Urothelium cell line (cell line): Measurements from ENCODE around the gene BAIAP2.

Experiments used
- DNase-seq: peaks from one replicate; pipeline ENCODE4 v3.0.0; 2011; ENCODE audit warnings: low spot score, mixed read lengths
- FAIRE-seq: peaks from 2 replicates; lab custom pipeline; 2011; peaks lifted over from hg19 to GRCh38; lab: Jason Lieb, UNC

BAIAP2 gene

DNA sequence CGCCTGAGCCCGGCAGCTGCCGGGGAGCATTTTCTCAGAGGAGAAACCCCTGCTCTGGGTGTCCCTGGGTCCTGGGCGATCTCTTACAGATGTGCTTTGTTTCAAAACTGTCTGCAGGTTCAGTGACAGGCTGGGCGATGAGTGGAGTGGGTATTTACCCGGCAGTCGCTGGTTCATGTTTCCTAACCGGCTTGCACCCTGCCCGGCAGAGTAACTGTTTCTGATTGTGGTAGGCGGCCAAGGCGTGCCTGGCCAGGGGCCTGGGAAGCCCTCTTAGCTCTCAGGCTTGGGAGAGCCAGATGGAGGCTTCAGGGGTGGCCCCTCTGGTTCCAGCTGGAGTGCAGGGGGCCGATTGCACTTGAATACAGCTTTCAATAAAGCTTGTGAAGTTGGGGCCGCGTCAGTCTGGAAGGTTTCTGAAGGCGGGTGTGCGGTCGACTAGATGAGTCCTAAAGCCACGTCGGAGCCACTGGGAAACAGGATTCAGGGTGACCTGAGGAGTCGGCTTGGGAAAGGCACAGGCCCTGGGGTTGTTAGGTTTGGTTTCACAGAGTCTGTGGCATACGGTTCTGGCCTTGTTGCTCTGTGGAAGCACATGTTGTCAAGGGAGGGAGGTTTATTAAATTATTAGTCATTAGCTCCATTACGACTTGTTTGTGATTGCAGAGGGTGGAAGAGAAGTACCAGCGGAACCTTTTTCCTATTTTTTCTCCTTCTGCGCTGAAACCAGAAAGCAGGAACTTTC, 1.4 kb downstream of the BAIAP2 start:
- FAIRE-seq, result no peak
- DNase-seq, result no peak

DNA sequence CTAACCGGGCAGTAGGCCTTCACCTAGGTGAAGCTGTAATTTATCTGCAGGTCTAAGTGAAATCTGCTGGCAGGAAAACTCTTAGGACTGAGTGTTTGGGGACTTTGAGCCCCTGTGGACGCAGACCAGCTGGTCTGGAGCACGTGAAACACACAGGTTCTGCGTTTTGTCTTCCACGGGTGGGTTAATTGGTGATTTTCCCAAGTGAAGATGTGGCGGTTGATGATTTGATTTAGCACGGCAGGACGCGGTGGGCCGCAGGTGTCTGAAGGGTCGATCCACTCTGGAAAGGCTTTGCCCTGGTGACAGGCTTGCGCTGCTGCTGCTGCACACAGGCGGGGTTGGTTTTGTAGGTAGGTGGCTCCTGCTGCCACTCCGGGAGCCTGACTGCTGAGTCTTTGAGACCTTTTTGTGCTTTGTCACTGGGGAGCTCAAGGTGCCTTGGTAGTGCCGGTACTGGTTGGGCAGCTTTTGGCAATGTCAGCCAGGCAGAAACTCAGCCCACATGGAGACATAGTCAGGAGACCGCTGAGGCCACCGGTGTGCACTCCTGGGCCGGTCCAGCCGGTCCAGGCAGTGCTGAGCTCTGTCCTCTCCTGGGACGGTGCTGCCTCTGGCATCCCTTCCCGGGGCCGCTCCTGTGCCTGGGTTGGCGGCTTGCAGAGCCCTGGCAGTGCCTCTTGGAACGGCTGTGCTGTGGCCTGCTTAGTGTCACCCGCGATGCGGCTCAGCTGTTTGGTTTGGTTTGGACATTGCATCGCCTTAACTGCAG, 2.3 kb downstream of the BAIAP2 start:
- DNase-seq (no peak), FAIRE-seq (no peak)

DNA sequence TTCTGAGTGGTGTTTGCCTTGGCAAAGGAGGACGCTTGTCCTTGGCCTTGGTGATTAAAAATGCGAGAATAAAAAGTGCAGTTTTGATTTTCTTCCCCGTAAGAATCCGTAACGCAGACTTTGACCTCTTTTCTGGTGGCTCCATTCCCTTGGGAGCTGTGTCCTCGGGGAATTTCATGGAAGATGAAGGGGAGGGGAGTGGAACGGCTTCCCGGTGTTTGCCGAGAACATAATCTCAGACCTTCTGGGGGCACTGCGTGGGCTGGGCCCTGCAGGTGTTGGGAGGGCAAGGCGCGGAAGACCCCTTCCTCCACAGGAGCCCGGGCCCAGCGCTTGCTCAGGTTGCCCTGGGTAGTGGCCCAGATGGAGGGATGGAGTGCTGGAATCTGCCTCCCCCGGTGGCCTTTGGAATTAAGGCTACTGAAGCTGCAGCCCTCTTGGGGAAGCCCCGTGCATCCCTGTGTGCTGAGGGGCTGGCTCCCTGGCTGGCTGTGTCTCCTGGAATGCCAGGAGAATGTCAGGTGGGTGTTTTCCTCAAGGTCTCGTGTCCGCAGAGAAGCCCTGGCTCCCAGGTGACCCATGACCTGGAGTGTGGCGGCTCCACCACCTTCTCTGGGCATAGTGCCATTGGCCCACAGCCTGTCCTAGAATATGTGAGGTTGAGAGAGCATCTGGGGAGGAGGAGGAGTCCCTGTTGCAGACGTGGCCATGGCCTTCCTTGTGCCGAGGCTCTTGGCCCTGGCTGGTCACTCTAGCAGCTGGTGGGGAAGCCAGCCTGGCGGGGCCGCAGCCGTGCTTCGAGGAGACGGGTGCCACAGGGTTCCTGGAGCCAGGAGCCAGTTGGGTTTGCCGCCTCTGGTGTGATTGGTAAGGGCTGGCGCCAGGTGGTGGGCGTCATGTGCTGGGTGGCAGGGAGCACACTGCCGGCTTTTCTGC, 3.1 kb downstream of the BAIAP2 start:
- no peak for DNase-seq

DNA sequence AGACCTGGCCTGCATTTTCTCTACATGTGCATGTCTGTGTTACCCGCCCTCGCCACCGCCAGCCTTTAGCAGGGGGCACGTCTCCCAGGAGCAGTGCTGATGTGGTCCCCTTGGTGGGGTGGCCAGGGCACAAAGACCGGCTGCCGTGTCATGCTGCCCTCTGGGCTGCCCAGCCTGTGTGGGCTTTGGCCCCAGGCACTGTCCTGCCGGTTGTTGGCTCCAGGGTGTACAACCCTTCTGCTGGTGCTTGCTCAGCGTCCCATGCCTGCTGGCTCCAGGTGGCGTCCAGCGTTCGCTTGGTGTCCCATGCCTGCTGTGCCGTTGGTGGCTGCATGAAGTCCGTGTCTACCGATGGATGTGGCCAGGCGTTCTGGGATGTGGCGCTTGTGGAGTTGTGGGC, 4.1 kb downstream of the BAIAP2 start:
- FAIRE-seq, result peak; percentile 91
- DNase-seq, result no peak

More for the DNA sequence above, 3.1 kb downstream of the BAIAP2 start:
- no peak for FAIRE-seq

DNA sequence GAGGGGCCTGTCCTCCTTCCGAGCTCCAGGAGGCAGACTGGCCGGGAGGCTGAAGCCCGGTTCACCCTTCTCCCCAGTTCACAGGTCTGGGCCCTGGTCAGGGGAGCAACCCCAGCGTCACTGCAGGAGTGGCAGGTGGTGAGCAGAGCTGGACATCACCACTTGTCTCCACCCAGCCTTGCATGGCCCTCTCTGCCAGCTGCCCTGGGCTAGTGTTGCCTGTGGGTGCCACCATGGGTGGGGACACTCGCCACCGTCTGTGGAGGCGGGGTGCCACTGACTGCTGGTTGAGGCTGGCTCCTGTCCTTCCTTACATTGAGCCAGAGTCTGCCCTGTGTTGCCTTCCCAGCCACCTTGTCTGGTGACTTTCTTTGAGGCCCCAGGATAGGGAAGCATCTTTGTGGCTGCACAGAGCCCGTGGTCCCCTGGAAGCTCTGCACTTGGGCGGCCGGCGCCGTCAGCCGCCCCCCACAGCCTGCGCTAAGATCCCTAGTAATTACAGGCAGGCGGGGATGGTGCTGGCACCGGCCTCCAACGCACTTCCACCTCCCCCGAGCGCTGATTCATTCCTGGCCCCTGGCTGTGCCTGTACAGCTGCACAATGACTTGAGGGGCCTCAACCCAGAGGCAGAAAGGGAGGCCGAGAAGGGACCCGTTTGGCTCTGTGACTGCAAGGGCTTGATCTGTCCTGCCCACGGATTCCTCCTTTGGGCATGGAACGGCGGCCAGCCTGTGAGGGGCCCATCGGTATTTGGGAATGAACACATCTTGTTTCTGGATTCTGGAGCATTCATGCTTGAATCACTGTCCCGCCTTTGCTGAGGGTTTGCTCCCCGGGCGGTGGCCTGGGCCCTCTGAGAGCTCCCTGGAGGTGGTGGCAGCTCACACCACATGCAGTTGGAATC, 5.2 kb downstream of the BAIAP2 start:
- FAIRE-seq, result peak; percentile 85
- DNase-seq, result peak; percentile 83

DNA sequence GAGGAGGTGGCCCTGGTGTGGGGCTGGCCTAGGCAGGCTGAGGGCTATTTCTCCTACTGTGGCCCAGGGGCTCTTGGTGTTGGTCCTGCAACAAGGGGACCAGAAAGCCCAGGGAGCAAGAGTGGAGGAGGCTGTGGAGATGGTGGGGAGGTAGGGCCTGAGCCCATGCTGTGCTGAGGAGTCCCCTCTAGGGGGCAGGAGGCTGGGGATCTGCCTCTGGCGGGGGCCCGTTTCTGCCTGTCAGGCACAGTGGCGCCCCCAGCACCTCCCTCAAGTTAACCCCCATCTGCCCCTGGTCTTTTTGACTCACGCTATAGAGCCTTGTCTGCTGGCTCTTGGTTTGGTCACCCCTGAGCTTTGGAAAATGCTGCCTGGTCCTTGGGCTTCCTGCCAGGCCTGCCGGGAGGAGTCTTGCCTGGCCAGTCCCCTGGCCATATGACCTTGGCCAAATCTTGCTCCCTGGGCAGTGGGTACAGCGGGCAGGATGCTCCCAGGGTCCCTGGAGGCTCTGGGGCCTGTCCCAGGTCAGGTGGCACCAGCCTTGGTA, 5.9 kb downstream of the BAIAP2 start:
- no peak for FAIRE-seq

DNA sequence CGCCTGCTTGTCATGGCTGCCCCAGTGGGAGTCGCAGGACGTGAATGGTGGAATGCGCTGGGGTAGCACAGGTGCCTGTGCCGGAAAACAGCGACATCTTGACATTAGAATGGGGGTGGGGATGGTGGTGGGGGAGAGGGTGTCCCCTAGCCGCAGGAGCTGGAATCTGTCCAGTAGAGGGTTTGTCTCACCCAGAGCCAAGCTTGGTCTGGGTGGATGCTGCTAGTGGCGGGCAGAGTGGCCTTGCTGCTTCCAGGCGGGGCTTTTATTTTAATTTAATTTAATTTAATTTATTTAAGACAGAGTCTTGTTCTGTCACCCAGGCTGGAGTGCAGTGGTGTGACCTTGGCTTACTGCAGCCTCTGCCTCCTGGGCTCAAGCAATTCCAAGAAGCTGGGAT, 7.7 kb downstream of the BAIAP2 start:
- DNase-seq, result no peak

More for the DNA sequence above, 5.9 kb downstream of the BAIAP2 start:
- DNase-seq, result peak; percentile 67

DNA sequence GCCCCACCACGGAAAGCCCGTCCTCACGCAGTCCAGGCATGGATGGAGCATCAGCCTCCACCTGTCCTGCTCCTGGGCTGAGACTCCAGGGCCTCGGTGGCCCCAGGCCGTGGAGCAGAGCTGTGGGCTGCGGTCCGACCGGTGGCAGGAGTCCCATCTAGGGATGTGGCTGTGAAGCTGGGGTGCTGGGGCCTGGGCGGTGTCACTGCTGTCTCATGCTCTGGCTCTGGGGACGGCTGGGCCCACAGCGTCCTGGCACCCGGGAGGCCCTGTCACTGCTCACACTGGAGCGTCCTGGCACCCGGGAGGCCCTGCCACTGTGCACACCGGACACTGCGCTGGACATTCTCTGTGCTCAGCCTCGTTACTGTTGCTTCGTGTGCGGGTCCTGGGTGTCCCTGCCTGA, 8.4 kb downstream of the BAIAP2 start:
- DNase-seq (no peak), FAIRE-seq (peak; percentile 17)

More for the DNA sequence above, 7.7 kb downstream of the BAIAP2 start:
- FAIRE-seq, result peak; percentile 40

DNA sequence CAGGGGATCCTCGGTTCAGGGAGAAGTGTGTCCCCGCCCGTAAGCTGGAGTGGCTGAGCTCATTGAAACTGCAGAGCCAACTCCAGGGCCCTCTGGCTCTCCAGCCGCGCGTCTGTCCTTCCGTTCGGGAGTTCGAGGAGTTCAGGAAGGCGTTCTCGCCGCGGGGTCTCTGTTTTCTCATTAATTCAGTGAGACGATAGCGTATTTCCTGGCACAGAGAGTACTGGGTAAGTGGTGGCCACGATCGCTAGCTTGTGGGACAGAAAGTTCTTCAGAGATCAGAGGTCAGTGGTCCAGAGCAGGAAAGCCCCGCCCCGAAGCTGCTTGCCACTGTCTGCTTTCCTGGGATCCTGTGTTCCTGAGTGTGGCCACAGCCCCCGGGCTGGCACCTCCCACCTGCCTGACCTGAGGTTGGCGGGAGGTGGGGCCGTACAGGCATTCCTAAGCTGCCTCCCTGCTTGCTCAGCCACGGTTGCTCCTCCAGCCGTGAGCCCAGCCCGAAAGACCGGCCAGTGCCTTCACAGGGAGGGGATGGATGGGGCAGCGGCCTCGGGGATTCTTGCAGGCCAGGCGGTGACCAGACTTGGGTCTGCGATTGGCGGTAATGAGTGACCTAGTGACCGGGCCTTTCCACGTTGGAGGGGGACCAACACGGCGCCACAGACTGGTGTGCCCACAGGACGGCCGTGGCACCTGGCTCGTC, 8.9 kb downstream of the BAIAP2 start:
- DNase-seq (peak; percentile 92), FAIRE-seq (peak; percentile 98)

DNA sequence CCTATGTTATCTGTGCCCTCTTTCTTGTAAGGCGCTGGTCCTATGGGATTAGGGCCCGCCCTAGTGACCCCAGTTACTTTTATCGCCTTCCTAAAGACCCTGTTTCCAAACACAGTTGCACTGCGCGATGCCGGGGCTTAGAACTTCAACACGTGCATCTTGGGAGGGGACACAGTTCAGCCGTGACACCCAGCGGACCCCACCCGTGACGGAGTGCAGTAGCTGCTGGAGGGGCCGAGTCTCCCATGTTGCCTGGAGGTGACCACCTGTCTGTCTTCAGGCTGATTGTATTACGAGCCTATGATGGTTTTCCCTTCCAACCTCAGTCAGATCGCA, 9.4 kb downstream of the BAIAP2 start:
- FAIRE-seq (no peak), DNase-seq (no peak)

DNA sequence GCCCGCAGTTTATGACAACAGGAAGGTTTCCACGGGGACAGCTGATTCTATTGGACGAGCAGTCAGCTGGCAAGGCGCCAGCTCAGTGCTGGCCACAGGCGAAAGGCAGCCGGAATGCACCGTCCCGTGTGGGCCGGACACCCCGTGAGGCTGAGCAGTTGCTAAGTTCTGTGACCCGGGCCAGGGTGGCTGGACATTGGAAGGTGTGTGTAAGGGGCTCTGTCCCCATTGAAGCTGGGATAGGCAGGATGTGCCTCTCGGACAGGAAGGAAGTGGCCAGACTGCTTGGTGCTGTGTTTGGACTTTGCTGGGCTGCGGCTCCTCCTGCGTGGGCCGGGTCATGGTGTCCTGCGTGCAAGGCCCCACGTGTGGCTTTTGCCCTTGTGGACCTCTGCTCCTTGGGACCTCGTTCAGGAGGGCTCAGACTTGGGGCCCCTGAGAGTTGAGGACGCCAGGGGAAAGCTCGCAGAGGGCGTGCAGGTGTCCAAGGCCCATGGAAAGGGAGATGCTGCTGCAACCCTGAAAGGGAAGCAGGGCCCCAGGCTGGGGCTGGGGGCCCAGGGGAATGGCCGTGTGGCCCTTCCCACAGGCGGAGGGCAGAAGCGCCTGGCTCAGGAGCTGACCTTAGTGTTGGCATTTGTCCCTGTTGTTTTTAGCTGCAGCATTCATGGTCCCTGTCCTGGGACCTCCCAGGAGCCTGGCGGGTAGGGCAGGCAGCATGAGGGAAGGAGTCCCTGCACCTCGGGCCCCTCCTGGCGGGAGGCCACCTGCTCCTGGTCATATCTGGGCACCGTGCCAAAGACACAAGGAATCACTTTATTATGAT, 10.0 kb downstream of the BAIAP2 start:
- DNase-seq (peak; percentile 72), FAIRE-seq (peak; percentile 93)

DNA sequence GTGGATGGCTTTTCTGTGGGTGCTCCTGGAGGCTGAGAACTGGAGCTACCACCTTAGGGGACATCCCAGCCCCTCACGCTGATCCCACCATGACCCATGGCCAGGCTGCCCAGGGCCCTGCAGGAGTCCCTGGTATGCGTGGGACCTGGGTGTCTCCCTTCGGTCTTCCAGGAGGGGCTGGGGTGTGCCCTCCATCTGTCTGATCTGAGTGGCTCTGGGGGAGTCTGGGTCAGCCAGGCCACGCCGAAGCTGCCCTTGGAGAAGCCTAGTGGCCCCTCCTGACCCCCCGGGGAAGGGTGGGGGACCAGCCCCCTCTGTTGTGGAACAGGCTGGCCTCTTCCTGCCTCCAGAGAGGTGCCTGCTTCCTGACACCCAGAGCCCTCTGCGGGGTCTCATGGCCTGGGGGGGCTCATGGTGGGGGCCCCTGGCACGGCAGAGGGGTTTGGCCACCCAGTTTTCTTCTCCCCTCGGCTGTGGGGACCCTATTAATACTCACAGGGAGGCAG, 10.7 kb downstream of the BAIAP2 start:
- FAIRE-seq, result no peak
- no peak for DNase-seq

DNA sequence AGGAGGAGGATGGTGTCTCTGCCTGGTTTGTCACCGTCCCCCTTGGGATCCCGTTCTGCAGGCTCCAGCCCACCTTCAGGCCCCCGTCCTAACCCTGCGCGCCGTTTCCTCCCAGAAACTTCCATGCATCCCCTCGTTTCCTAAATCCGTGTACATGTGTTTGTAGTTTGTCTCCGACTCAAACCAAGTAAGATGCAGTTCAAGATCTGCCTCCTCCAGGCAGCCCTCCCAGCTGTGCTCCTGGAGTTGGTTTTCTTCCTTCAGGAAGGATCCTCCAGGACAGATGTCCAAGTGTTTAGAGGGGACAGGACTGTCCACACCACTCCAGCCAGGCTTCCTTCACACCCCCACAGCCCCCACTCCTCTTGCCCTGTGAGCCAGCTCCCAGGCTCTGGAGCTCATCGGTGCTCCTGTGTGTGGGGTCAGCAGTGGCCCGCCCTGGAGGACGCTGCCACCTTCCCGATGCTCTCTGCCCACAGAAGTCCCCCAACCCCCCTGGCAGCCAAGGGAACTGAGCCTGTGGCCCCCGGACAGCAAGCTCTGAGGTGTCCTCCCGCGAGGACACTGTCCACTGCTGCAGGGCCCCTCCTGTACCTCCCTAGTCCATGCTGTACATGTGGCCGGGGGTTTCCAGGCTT, 11.3 kb downstream of the BAIAP2 start:
- FAIRE-seq, result no peak
- no peak for DNase-seq

DNA sequence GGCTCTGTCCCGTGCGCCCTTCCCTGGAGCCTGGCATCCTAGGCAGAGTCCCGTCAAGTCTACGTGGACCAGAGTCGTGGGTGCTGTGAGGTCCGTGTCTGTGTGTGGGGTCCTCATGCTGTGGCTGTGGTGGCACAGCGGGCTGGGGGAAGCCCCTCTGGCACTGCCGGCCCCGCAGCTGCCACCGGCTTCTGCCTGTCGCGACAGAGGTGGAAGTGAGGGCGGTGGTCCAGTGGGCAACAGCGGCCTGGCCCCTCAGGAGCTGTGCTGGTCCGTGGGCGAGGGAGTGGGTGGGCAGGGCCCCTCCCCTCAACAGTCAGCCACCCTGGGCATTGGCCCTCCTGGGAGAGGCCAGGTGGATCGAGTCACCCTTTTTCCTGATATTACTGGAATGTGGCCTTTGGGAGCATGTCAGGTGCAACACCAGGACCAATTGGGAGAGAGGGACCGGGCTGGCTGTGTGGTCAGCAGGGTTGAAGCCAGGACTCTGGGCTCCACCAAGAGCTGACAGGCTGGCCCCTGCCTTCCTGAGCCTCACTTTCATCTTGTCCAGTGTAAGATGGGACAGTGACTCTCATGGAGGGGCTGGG, 11.9 kb downstream of the BAIAP2 start:
- DNase-seq (no peak), FAIRE-seq (peak; percentile 72)

DNA sequence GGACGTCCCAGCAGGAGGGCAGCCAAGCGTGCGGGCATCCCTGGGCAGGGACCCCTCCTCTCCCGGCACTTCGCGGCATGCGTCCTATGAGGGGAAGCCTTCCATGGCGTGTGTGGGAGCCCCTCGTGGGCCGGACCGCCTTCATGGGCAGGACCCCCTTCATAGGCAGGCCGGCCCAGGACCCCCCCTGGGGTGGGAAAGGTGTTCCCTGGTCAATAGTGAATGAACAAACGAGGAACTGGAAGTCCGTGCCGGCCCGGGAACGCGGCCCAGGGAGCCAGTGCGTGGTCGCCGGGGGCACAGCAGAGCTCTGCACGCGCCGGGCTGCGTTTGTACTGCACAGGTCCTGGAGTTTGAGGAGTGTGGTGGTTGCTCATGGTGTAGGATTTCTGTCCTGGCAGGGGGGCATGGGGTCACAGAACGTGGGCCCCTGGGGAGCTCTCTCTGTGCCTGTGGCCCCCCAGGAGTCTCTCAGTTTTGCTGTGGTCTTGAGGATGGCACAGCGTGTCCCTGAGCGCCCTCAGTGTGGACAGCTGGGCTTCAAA, 13.9 kb downstream of the BAIAP2 start:
- no peak for DNase-seq
- FAIRE-seq, result no peak

DNA sequence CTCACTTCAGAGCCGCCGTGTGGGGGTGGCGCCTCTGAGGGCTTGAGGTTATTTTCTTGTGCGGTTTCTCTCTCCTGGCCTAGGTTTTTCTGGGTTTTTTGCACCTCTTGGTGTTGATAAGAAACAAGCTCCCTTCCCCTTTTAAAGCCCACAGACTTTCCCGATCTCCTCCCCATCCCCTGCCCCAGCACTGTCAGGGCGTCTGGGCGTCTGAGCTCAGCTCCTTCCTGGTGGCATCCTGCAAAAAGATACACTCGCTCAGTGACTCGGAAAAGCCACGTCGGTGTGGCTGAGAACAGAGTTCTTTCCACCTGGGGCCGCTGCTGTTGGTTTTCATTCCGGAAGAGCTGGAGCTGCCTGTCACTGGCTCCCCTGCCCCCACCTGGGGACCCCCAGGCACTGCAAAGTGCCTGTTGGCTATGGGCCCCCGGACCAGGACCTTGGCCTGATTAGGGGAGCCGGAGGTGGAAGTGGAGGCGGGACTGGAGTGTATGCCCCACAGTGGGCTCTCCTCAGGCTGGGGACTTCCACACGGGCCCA, 14.5 kb downstream of the BAIAP2 start:
- FAIRE-seq (peak; percentile 86), DNase-seq (no peak)
